MG63 (cell line): ENCODE measurements around the gene PRR23E. TPM values are rescaled to one million over a fixed set of nuclear protein-coding genes. Genes with fewer than 3 reads are reported as not detected.
A peak's percentile ranks its signal among the peaks of the same experiment; 100 is the strongest.

Source experiments
- DNase-seq: peaks from one replicate; pipeline ENCODE4 v3.0.0-alpha.2; 2020
- H3K27me3 ChIP-seq: fragments of 250-450 bp; sonication (Bioruptor Pico); 2 replicates; pipeline ENCODE4 v1.5.1; 2020; ENCODE audit warnings: mild to moderate bottlenecking, moderate library complexity
- H3K36me3 ChIP-seq: fragments of 250-450 bp; sonication (Bioruptor Pico); 2 replicates; pipeline ENCODE4 v1.5.1; 2020; ENCODE audit warnings: mild to moderate bottlenecking, moderate library complexity
- H3K4me3 ChIP-seq: fragments of 250-450 bp; sonication (Bioruptor Pico); 2 replicates; pipeline ENCODE4 v1.5.1; 2020; ENCODE audit warnings: mild to moderate bottlenecking, moderate library complexity
- H3K9me3 ChIP-seq: fragments of 250-450 bp; sonication (Bioruptor Pico); 2 replicates; pipeline ENCODE4 v1.5.1; 2020; ENCODE audit warnings: mild to moderate bottlenecking, moderate library complexity
- total RNA-seq: library from RNA; depleted of rRNA; stranded (reverse); fragments of >200 nt; shearing (Covaris generic); gene quantifications from 2 replicates; pipeline ENCODE4 v1.2.3, GENCODE V29; 2014; ENCODE audit warnings: low replicate concordance; rRNA removed

Gene PRR23E
- total RNA-seq, 1 experiment from 2014 or later, result not detected

- Histone ChIP-seq H3K27me3 (no peaks in the 10 kb centered on the region), H3K9me3 (peaks cover 3% of the 10 kb centered on the region; the same call in 1 of the 2 replicates), H3K4me3 (no peak overlapping the region), H3K36me3 (no peaks in the 10 kb centered on the region)
- no peak for DNase-seq
Observed at GRCh38 chr3:127222664-127223063, 29.7 kb downstream of the PRR23E start.

GRCh38 chr3:127224118-127224517, 31.2 kb downstream of the PRR23E start:
- Histone ChIP-seq H3K9me3 (peaks cover 3% of the 10 kb centered on the region; the same call in 1 of the 2 replicates), H3K36me3 (no peaks in the 10 kb centered on the region), H3K4me3 (no peak overlapping the region), H3K27me3 (no peaks in the 10 kb centered on the region)
- no peak for DNase-seq

DNA sequence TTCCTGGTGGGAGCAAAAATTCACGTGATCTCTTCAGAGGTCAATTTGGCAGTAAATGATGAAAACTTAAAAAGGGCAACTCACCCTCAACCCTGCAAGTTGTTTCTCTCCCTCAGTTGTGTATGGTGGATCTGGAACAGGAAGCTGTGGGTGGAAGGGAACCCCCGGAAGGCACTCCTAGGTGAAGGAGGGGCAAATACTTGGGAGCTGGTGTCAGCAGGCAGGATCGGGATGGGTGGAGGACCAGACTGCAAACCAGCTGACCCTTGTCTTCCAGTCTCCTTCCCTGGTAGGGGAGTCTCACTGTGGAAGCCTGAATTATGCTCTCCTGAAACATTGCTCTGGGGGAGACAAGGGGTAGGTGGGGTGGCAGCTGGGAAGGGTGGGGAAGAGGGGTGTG, 33.5 kb downstream of the PRR23E start:
- Histone ChIP-seq H3K27me3 (no peaks in the 10 kb centered on the region), H3K4me3 (no peak overlapping the region), H3K9me3 (peaks cover 9% of the 10 kb centered on the region; the same call in 1 of the 2 replicates), H3K36me3 (no peaks in the 10 kb centered on the region)
- peak; percentile 17 for DNase-seq

GRCh38 chr3:127226946-127227842, 34.3 kb downstream of the PRR23E start:
- Histone ChIP-seq H3K27me3 (no peaks in the 10 kb centered on the region), H3K36me3 (no peaks in the 10 kb centered on the region), H3K4me3 (no peak overlapping the region), H3K9me3 (peaks cover 9% of the 10 kb centered on the region; the same call in 1 of the 2 replicates)
- no peak for DNase-seq

DNA sequence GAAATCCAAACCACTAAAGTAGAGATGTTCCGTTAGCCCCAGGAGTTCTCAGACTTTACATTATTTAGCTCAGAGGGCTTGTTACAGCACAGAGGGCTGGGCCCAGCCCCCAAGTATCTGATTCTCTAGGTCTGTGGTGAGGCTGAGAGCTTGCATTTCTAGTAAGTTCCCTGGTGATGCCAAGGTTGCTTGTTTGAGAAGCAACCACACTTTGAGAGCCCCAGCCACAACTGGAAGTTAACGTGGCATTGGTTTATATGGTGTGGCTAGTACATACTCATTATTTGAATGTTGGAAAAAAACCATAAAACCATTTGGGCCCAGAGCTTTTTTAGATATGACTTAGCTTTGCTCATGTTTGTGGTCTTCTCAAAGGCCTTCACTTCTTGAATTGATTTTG, 35.9 kb downstream of the PRR23E start:
- Histone ChIP-seq H3K27me3 (no peaks in the 10 kb centered on the region), H3K4me3 (no peak overlapping the region)
- no peak for DNase-seq

GRCh38 chr3:127233371-127233770, 40.4 kb downstream of the PRR23E start:
- H3K36me3 ChIP-seq, result no peaks in the 10 kb centered on the region
- peaks cover 6% of the 10 kb centered on the region; the same call in 1 of the 2 replicates for H3K9me3 ChIP-seq
- H3K27me3 ChIP-seq, result no peaks in the 10 kb centered on the region
- DNase-seq, result no peak
- H3K4me3 ChIP-seq, result no peak overlapping the region

More for the DNA sequence above, 35.9 kb downstream of the PRR23E start:
- Histone ChIP-seq H3K36me3 (no peaks in the 10 kb centered on the region), H3K9me3 (peaks cover 9% of the 10 kb centered on the region; the same call in 1 of the 2 replicates)

- no peaks in the 10 kb centered on the region for H3K27me3 ChIP-seq
- H3K4me3 ChIP-seq, result no peak overlapping the region
- no peak for DNase-seq
- no peaks in the 10 kb centered on the region for H3K36me3 ChIP-seq
- peaks cover 6% of the 10 kb centered on the region; the same call in 1 of the 2 replicates for H3K9me3 ChIP-seq
Observed at GRCh38 chr3:127234778-127235177, 41.8 kb downstream of the PRR23E start.

DNA sequence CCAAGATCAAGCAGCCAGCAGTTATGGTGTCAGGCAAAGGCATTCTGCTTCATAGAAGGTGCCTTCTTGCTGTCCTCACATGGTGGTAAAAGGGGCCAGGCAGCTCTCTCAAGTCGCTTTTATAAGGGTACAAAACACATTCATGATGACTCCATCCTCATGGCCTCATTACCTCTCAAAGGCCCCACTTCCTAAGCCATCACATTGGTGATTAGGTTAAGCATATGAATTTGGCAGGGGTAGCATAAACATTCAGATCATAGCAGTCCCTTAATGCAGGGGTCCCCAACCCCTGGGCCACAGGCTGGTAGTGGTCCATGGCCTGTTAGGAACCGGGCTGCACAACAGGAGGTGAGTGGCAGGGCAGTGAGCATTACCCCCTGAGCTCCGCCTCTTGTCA, 42.8 kb downstream of the PRR23E start:
- Histone ChIP-seq H3K4me3 (no peak overlapping the region), H3K36me3 (no peaks in the 10 kb centered on the region), H3K9me3 (peaks cover 5% of the 10 kb centered on the region; the same call in 1 of the 2 replicates), H3K27me3 (no peaks in the 10 kb centered on the region)
- no peak for DNase-seq

GRCh38 chr3:127237835-127238234, 44.9 kb downstream of the PRR23E start:
- Histone ChIP-seq H3K36me3 (no peaks in the 10 kb centered on the region), H3K4me3 (no peak overlapping the region), H3K9me3 (peaks cover 2% of the 10 kb centered on the region; the same call in 1 of the 2 replicates), H3K27me3 (no peaks in the 10 kb centered on the region)
- no peak for DNase-seq

DNA sequence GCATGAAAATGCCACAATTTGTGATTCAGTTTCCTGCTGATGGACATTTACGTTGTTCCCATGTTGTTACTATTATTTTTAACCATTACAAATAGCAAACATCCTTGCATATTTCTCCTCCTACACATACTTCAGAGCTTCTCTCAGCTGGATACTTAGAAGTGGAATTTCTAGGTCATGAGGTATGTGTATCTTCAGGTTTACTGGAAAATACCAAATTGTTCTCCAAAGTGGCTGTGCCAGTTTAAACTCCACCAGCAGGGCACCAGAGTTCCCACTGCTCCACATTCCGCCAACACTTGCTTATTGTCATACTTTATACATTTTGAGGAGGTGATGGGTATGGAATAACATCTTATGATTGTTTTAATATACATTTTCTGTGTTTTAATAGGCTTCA, 45.7 kb downstream of the PRR23E start:
- Histone ChIP-seq H3K4me3 (no peak overlapping the region), H3K27me3 (peaks cover under 1% of the 10 kb centered on the region; the same call in 1 of the 2 replicates), H3K9me3 (peaks cover 4% of the 10 kb centered on the region), H3K36me3 (no peaks in the 10 kb centered on the region)
- DNase-seq, result no peak

DNA sequence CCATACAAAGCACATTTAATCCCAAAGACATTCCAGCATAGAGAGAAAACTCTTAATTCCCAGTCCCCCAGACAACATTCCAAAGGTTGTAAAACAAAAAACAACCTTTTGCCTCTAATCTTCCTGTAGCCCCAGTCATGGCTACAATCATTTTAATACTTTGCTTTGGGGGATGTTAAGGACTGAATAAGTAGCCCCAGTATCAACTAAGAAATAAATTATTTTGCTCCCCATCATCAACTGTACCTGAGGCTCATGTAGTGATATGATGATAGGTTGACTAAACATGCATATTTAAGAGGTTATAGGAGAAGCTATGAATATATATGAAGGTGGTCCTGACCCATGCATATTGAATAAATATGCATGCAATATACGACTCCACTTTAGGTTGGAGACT, 54.4 kb downstream of the PRR23E start:
- H3K36me3 ChIP-seq, result no peaks in the 10 kb centered on the region
- peaks cover 6% of the 10 kb centered on the region; the same call in 1 of the 2 replicates for H3K27me3 ChIP-seq
- no peak overlapping the region for H3K4me3 ChIP-seq
- peaks cover 32% of the 10 kb centered on the region for H3K9me3 ChIP-seq
- DNase-seq, result no peak

Other genes with a start within 250 kb of the PRR23E start
- gene PLXNA1, start 210.0 kb upstream of the PRR23E start, total RNA-seq, result 29.7 and 54.2 TPM in 2 replicates
- gene PRR20G, start 94.9 kb downstream of the PRR23E start, total RNA-seq, result not detected in 2 replicates